Non-pigmented ciliary epithelial cell (primary cell): ENCODE data around the gene NLRP13.

Experiments used
- DNase-seq: peaks from one replicate; pipeline ENCODE4 v3.0.0-alpha.2; 2010; ENCODE audit warnings: low read depth

The NLRP13 gene

GRCh38 chr19:55901369-55902079 lies 30.6 kb downstream of the NLRP13 start:
- DNase-seq, result no peak

- no peak for DNase-seq
These were observed 33.2 kb downstream of the NLRP13 start for GRCh38 chr19:55898911-55899310.

GRCh38 chr19:55882626-55883025 lies 49.5 kb downstream of the NLRP13 start:
- DNase-seq, result no peak

GRCh38 chr19:55877211-55877610 lies 54.9 kb downstream of the NLRP13 start:
- no peak for DNase-seq

GRCh38 chr19:55870736-55871135 lies 61.4 kb downstream of the NLRP13 start:
- DNase-seq, result no peak

- DNase-seq, result no peak
These were observed 65.0 kb downstream of the NLRP13 start for GRCh38 chr19:55867101-55867500.

- no peak for DNase-seq
These were observed 65.6 kb downstream of the NLRP13 start for GRCh38 chr19:55866521-55866920.

- DNase-seq, result no peak
These were observed 73.2 kb downstream of the NLRP13 start for GRCh38 chr19:55858969-55859368.

GRCh38 chr19:55858401-55858800 lies 73.7 kb downstream of the NLRP13 start:
- DNase-seq, result no peak

GRCh38 chr19:55857974-55858373 lies 74.2 kb downstream of the NLRP13 start:
- no peak for DNase-seq

- no peak for DNase-seq
These were observed 75.0 kb downstream of the NLRP13 start for GRCh38 chr19:55857149-55857548.

GRCh38 chr19:55855160-55855559 lies 77.0 kb downstream of the NLRP13 start:
- DNase-seq, result no peak
